ENCODE measurements around the gene ADIG. TPM values are rescaled to one million over a fixed set of nuclear protein-coding genes. Genes with fewer than 3 reads are reported as not detected.

The ADIG gene
- total and polyA plus RNA-seq, 4 donors: not detected

DNA sequence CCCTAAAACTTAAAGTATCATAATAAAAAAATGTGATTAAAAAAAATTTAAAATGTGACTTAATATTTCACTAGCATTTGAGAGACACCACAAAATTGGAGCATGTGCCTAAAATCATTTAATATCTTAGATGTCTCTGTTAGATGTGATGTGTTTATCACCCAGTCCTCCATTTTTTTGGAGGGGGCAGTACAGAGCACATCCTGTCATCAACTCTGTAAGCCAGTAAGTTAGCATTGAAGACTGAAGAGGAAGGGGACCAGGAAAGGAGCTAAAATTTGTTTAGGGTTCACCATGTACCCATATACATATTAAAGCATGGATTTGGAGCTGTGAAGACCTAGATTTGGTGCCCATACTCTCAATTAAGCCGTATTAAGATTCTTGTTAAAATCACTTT is 30.7 kb upstream of the ADIG start:
- DNase-seq (ENCODE audit: low read depth in 4 of 6, low spot score in 6 of 6): no peak
- Histone ChIP-seq H3K27ac (ENCODE audit: low read depth, low read length) (no peak overlapping the region), H3K4me1 (ENCODE audit: control insufficient read depth, insufficient read depth, low read length) (no peaks in the 10 kb centered on the region), H3K9me3 (ENCODE audit: control insufficient read depth, insufficient read depth, low read length) (no peaks in the 10 kb centered on the region), H3K36me3 (ENCODE audit: control insufficient read depth, insufficient read depth, low read length) (peaks cover 24% of the 10 kb centered on the region), H3K4me3 (ENCODE audit: low read depth, low read length) (no peak overlapping the region), H3K27me3 (ENCODE audit: control insufficient read depth, insufficient read depth, low read length) (no peaks in the 10 kb centered on the region)
- no CpG with 5 or more reads among the region's 1 CpG for WGBS (ENCODE audit: insufficient coverage)

DNA sequence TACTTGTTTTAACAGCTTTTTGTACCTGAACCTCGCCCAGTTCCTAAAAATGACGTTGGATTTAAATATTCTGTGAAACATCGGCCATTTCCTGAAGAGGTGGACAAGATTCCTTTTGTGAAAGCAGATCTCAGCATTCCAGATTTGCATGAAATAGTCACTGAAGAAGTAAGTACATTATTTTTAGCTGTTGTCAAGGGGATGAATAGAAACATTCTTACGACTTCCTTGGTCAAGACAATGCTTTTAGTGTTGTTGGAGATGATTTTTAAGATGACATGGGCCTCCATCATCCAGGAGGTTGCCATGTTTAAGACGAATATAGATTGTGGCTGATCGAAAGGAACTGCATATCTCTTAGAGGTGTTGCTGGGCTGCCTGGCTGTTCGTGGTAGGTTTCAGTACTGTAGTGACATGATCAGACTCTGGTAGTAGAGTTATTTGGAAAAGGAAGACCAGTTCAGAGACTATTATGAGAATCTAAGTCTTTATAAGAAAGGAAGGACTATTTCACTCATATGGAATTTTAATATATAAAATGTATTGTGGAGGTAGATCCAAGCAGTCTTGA is 29.9 kb upstream of the ADIG start:
- H3K27ac ChIP-seq (ENCODE audit: low read depth, low read length): no peak overlapping the region
- no peaks in the 10 kb centered on the region for H3K4me1 ChIP-seq (ENCODE audit: control insufficient read depth, insufficient read depth, low read length)
- no peaks in the 10 kb centered on the region for H3K9me3 ChIP-seq (ENCODE audit: control insufficient read depth, insufficient read depth, low read length)
- peaks cover 21% of the 10 kb centered on the region for H3K36me3 ChIP-seq (ENCODE audit: control insufficient read depth, insufficient read depth, low read length)
- H3K4me3 ChIP-seq (ENCODE audit: low read depth, low read length): no peak overlapping the region
- H3K27me3 ChIP-seq (ENCODE audit: control insufficient read depth, insufficient read depth, low read length): no peaks in the 10 kb centered on the region
- DNase-seq (ENCODE audit: low read depth in 4 of 6, low spot score in 6 of 6): no peak
- WGBS (ENCODE audit: insufficient coverage): 85% methylated on average over 6 of the region's 7 CpGs

DNA sequence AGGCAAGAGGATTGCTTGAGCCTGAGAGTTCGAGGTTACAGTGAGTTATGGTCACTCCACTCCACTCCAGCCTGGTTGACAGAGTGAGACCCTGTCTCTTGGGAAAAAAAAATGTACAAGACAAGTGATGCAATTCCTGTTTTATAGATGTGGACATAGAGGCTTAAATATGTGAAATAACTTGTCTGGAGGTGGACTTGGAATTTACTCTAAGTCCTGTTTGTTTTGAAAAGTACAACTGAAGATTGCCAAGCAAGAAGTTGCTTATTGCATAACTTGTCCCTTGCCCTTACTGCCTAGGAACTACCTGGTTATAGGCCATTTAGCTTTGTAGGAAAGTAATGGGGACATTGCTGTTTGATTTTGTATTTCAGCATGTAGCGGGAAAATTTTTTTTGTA is 26.0 kb upstream of the ADIG start:
- Histone ChIP-seq H3K27me3 (ENCODE audit: control insufficient read depth, insufficient read depth, low read length) (no peaks in the 10 kb centered on the region), H3K27ac (ENCODE audit: low read depth, low read length) (no peak overlapping the region), H3K9me3 (ENCODE audit: control insufficient read depth, insufficient read depth, low read length) (no peaks in the 10 kb centered on the region), H3K36me3 (ENCODE audit: control insufficient read depth, insufficient read depth, low read length) (peaks cover 24% of the 10 kb centered on the region), H3K4me1 (ENCODE audit: control insufficient read depth, insufficient read depth, low read length) (no peaks in the 10 kb centered on the region), H3K4me3 (ENCODE audit: low read depth, low read length) (no peak overlapping the region)
- 80% methylated on average over 1 of the region's 2 CpGs for WGBS (ENCODE audit: insufficient coverage)
- DNase-seq (ENCODE audit: low read depth in 4 of 6, low spot score in 6 of 6): no peak

DNA sequence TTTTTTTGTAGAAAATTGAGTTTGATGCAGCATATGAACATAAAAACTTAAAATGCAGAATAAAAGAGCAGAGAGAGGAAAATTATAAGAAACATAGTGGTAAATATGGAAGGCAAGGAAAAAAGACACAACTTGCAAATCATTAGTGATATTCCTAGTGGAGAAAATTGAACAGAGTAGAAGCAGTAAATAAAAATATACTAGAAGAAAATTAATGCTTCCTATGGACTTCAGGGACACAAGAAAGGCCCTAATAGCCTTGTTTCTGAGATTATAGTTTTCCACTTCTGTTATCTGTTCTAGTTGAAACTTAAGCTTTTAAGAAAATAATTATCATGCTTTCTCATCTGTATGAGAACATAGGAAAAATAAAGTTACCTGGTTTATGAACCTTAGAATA is 25.6 kb upstream of the ADIG start:
- H3K4me3 ChIP-seq (ENCODE audit: low read depth, low read length): no peak overlapping the region
- DNase-seq (ENCODE audit: low read depth in 4 of 6, low spot score in 6 of 6): no peak
- no peaks in the 10 kb centered on the region for H3K4me1 ChIP-seq (ENCODE audit: control insufficient read depth, insufficient read depth, low read length)
- H3K36me3 ChIP-seq (ENCODE audit: control insufficient read depth, insufficient read depth, low read length): peaks cover 24% of the 10 kb centered on the region
- no peaks in the 10 kb centered on the region for H3K27me3 ChIP-seq (ENCODE audit: control insufficient read depth, insufficient read depth, low read length)
- no peak overlapping the region for H3K27ac ChIP-seq (ENCODE audit: low read depth, low read length)
- no peaks in the 10 kb centered on the region for H3K9me3 ChIP-seq (ENCODE audit: control insufficient read depth, insufficient read depth, low read length)

- no CpG with 5 or more reads among the region's 2 CpGs for WGBS (ENCODE audit: insufficient coverage)
- H3K27ac ChIP-seq (ENCODE audit: low read depth, low read length): no peak overlapping the region
- no peaks in the 10 kb centered on the region for H3K4me1 ChIP-seq (ENCODE audit: control insufficient read depth, insufficient read depth, low read length)
- peaks cover 17% of the 10 kb centered on the region for H3K36me3 ChIP-seq (ENCODE audit: control insufficient read depth, insufficient read depth, low read length)
- no peak for DNase-seq (ENCODE audit: low read depth in 4 of 6, low spot score in 6 of 6)
- H3K27me3 ChIP-seq (ENCODE audit: control insufficient read depth, insufficient read depth, low read length): no peaks in the 10 kb centered on the region
- no peaks in the 10 kb centered on the region for H3K9me3 ChIP-seq (ENCODE audit: control insufficient read depth, insufficient read depth, low read length)
- H3K4me3 ChIP-seq (ENCODE audit: low read depth, low read length): no peak overlapping the region
These were observed 23.8 kb upstream of the ADIG start for GRCh38 chr20:38557174-38557573.

- H3K4me3 ChIP-seq (ENCODE audit: low read depth, low read length): no peak overlapping the region
- no peak for DNase-seq (ENCODE audit: low read depth in 4 of 6, low spot score in 6 of 6)
- no peaks in the 10 kb centered on the region for H3K9me3 ChIP-seq (ENCODE audit: control insufficient read depth, insufficient read depth, low read length)
- WGBS (ENCODE audit: insufficient coverage): no CpG with 5 or more reads among the region's 3 CpGs
- peaks cover 13% of the 10 kb centered on the region for H3K36me3 ChIP-seq (ENCODE audit: control insufficient read depth, insufficient read depth, low read length)
- H3K4me1 ChIP-seq (ENCODE audit: control insufficient read depth, insufficient read depth, low read length): no peaks in the 10 kb centered on the region
- H3K27me3 ChIP-seq (ENCODE audit: control insufficient read depth, insufficient read depth, low read length): no peaks in the 10 kb centered on the region
- no peak overlapping the region for H3K27ac ChIP-seq (ENCODE audit: low read depth, low read length)
These were observed 22.2 kb upstream of the ADIG start for GRCh38 chr20:38558596-38559360.

GRCh38 chr20:38559764-38560163 is 21.2 kb upstream of the ADIG start:
- Histone ChIP-seq H3K27me3 (ENCODE audit: control insufficient read depth, insufficient read depth, low read length) (no peaks in the 10 kb centered on the region), H3K4me3 (ENCODE audit: low read depth, low read length) (no peak overlapping the region)

DNA sequence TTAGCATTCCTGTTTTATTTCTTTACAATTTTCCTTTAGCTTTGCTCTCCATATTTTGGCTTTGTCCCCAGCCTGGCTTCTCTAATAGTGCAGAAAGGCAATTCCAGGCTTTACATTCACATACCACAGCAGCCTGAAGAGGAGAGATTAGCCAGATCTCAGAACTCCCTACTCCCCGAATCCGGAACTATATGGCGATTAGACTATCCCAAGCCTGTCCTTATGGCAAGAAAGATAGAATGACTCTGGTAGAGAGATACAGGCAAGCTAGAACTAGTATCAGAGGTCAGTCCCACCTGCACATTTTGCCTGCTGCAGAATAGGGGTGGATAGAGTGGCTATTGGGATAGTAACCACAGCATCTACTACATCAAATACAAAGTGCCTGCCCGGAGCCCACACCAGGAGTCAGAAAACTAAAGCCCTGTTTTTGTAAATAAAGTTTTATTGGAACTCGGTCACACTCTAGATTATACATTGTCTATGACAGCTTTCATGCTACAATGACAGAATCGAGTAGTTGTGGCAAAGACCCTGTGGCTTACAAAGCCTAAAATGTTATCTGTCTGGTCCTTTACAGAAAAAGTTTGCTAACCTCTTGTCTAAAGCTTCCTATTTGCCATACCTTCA is 17.1 kb upstream of the ADIG start:
- H3K27me3 ChIP-seq (ENCODE audit: control insufficient read depth, insufficient read depth, low read length): no peaks in the 10 kb centered on the region
- 83% methylated on average over 1 of the region's 6 CpGs for WGBS (ENCODE audit: insufficient coverage)
- H3K4me1 ChIP-seq (ENCODE audit: control insufficient read depth, insufficient read depth, low read length): no peaks in the 10 kb centered on the region

More at GRCh38 chr20:38559764-38560163, 21.2 kb upstream of the ADIG start:
- DNase-seq (ENCODE audit: low read depth in 4 of 6, low spot score in 6 of 6): no peak
- H3K36me3 ChIP-seq (ENCODE audit: control insufficient read depth, insufficient read depth, low read length): peaks cover 13% of the 10 kb centered on the region
- H3K9me3 ChIP-seq (ENCODE audit: control insufficient read depth, insufficient read depth, low read length): no peaks in the 10 kb centered on the region
- no peak overlapping the region for H3K27ac ChIP-seq (ENCODE audit: low read depth, low read length)
- WGBS (ENCODE audit: insufficient coverage): 100% methylated on average over 1 of the region's 3 CpGs
- H3K4me1 ChIP-seq (ENCODE audit: control insufficient read depth, insufficient read depth, low read length): no peaks in the 10 kb centered on the region

DNA sequence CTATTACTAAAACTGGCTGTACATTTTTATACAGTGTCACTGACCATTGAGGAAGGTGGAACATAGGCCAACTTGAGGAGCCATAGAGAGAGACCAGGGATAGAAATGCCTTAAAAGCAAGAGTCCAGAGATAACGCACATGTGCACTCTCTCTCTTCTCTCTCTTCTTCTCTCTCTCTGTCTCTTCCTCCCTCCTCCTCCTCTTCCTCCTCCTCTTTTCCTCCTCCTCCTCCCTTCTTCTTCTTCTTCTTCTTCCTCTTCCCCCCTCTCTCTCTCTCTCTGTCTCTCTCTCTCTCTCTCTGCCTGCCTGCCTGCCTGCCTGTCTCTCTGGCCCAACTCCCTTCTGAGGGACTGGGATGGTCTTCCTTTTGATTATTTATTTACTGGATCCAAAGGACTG is 16.3 kb upstream of the ADIG start:
- DNase-seq (ENCODE audit: low read depth in 4 of 6, low spot score in 6 of 6): no peak
- no peaks in the 10 kb centered on the region for H3K4me1 ChIP-seq (ENCODE audit: control insufficient read depth, insufficient read depth, low read length)
- WGBS (ENCODE audit: insufficient coverage): 100% methylated on average over 1 of the region's 1 CpG
- no peak overlapping the region for H3K4me3 ChIP-seq (ENCODE audit: low read depth, low read length)
- H3K9me3 ChIP-seq (ENCODE audit: control insufficient read depth, insufficient read depth, low read length): no peaks in the 10 kb centered on the region
- peaks cover 13% of the 10 kb centered on the region for H3K36me3 ChIP-seq (ENCODE audit: control insufficient read depth, insufficient read depth, low read length)
- no peaks in the 10 kb centered on the region for H3K27me3 ChIP-seq (ENCODE audit: control insufficient read depth, insufficient read depth, low read length)
- H3K27ac ChIP-seq (ENCODE audit: low read depth, low read length): no peak overlapping the region

More for the DNA sequence above, 17.1 kb upstream of the ADIG start:
- no peaks in the 10 kb centered on the region for H3K9me3 ChIP-seq (ENCODE audit: control insufficient read depth, insufficient read depth, low read length)
- no peak overlapping the region for H3K27ac ChIP-seq (ENCODE audit: low read depth, low read length)
- no peak for DNase-seq (ENCODE audit: low read depth in 4 of 6, low spot score in 6 of 6)
- peaks cover 18% of the 10 kb centered on the region for H3K36me3 ChIP-seq (ENCODE audit: control insufficient read depth, insufficient read depth, low read length)
- H3K4me3 ChIP-seq (ENCODE audit: low read depth, low read length): no peak overlapping the region
